ENCODE data around the gene KRT9.
"Not testable (repeated sequence)": the region's sequence is repeated elsewhere in the genome, so short reads cannot be mapped to it uniquely, and the experiment has no call there.

Gene KRT9

GRCh38 chr17:41576740-41577139 is 4.9 kb upstream of the KRT9 start:
- not testable (repeated sequence) for DNase-seq

GRCh38 chr17:41575336-41575735 is 3.5 kb upstream of the KRT9 start:
- DNase-seq, result no peak

GRCh38 chr17:41567317-41567716 is 4.5 kb downstream of the KRT9 start:
- no peak for DNase-seq

DNA sequence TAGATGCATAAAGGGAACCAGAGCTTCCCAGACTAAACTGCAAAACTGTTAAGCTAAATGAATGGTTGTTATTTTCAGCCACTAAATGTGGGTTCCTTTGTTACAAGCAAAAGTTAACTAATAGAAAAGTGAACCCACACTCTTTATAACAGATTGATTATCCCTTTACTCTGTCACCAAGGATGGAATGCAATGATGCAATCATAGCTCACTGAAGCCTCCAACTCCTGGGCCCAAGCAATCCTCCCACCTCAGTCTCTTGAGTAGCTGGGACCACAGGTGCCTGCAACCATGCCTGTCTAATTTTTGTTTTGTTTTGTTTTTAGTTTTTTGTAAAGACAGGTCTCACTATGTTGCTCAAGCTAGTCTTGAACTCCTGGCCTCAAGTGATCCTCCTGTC is 6.5 kb downstream of the KRT9 start:
- no peak for DNase-seq

DNA sequence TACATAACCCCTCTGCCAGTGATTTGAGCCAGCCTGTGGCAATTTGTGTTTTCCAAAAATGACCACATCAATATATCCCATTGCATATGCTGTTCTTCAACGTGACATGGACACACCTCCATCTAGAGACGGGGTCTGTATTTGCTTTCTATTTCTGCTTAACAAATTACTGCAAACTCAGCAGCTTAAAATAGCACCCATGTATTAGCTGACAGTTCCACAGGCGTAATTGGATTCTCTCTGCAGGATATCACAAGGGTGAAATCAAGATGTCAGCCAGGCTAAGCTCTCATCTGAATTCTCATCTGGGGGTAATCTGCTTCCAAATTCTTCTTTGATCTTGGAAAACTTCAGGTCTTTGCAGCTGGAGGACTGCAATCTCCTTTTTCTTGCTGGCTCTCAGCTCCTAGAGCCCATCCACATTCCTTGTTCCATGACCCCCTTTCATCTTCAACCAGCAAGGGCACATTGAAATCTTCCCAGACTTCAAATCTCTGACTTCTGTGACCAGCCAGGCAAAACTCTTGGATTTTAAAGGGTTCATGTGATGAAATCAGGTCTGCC is 8.2 kb downstream of the KRT9 start:
- DNase-seq, result no peak

- DNase-seq, result no peak
These were observed 10.3 kb downstream of the KRT9 start for GRCh38 chr17:41561554-41561953.

DNA sequence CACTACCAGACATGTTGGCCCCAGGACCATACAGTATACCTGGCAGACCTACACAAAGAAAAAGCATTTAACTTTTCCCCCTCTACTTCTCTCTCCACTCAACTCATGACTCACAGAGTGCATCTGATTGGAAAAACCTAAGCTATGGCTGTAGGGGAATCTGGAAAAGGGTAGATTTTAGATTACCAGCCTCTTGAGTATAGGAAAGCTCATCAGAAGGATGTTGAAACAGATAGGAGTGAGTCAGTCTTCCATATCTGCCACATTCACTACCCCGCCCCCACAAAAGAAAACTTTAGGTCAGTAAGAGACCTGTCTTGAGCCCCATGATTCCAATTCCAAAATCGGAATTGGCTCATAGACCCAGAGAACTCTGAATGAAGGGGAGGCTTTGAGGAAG is 12.3 kb downstream of the KRT9 start:
- DNase-seq, result no peak

DNA sequence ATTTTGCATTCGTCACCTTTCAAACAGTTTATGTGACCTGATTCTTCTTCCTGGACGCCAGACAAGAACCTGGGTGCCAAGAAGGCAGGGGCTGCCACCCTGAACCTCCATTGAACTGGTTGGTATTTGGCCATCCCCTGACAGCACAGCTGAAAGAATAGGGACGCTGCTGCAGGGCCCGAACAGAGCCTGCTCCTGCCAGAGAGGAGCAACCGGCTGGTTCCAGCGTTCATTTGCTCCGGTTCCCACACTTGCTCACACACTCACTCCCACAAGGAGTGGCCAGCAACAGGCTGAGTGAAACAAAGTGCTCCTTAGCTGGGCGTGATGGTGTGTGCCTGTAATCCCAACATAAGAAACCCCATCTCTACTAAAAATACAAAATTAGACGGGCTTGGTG is 14.9 kb downstream of the KRT9 start:
- no peak for DNase-seq

DNA sequence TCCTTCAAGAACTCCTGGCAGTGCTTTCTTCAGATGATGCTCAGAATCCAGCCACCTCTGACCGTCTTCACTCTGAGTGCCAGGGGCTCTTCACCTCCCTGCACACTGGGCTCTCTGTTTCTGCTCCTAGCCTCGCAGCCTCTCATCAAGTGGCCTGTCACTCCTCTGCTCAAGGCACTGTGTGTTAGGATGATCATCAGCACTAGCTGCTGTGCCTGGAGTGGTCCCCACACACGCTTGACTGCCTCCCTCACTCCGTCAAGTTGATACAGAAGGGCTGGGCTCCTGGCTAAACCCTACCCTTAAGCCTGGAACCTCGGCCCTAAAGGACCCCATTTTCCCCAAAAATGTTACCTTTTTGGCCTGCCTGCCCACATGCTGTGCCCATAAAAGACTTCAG is 15.6 kb downstream of the KRT9 start:
- no peak for DNase-seq

- DNase-seq, result no peak
These were observed 16.6 kb downstream of the KRT9 start for GRCh38 chr17:41555105-41555887.

DNA sequence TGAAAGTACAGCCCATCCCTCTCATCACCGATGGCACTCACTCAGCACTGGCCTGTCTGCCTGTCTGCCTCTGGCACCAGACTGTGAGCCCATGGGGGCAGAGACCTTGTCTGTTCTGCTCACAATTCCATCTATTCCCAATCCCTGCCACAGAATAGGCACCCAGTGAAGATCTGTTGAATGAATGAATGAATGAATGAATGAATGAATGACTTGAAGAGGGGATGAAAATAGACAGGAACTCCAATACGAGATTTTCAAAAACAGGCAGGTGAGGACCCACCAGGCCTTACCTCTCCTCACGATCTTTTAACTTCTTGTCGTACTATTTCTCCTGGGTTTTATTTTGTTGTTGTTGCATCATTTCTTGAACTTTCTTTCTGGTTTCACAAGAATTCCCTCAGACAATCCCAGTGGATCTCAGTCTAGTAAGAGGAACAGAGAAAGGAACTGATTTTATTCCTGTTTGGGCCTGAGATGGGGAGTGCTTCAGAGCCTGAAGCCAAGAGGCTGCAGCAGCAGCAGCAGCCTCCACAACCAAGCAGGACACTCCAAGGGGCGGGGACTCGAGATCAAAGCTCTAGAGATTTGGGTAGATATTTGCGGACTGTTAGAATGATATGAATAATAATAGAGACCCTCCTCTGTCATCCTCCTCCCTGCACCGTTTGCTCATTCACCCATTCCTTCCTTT is 17.7 kb downstream of the KRT9 start:
- DNase-seq, result no peak

- DNase-seq, result no peak
These were observed 18.7 kb downstream of the KRT9 start for GRCh38 chr17:41553176-41553575.

DNA sequence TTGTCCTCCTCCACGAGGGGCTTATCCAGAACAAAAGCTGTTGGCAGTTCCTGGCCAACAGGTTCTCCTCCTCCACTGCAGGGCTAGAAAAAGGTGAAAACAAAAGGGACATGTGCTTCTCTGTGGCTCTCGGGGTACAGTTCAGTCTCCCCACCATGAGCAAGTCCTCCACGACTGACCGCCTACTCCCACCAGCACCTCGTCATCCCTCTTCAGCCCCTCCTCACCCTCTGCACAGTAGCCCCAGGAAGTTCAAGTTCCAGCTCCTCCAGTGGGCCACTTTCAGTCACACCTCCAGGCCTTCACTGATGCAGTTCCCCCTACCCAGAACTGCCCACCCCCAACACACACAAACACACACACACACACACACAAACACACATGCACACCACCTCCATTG is 19.4 kb downstream of the KRT9 start:
- DNase-seq, result no peak

GRCh38 chr17:41551365-41551764 is 20.5 kb downstream of the KRT9 start:
- DNase-seq, result no peak

DNA sequence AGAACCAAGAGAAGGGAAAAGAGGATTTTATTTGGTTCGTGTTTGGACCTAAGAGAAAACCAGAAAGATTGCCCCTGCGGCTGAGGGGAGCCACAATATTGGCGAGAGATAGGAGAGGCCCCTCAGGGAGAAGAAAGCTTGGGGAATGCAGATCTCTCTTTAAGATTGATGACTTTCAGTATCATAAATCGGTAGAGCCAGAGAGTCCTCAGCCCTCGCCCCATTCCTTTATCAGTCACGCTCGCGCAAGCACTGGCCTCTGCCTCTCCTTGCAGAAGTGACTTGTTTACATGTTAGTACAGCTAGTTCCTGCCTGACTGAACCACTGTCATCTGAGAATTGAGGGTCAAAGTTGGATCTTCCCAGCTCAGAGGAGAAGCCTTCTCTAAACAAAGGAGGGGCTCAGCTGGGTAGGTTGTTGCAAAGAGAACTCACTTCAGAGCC is 22.2 kb downstream of the KRT9 start:
- DNase-seq, result no peak

DNA sequence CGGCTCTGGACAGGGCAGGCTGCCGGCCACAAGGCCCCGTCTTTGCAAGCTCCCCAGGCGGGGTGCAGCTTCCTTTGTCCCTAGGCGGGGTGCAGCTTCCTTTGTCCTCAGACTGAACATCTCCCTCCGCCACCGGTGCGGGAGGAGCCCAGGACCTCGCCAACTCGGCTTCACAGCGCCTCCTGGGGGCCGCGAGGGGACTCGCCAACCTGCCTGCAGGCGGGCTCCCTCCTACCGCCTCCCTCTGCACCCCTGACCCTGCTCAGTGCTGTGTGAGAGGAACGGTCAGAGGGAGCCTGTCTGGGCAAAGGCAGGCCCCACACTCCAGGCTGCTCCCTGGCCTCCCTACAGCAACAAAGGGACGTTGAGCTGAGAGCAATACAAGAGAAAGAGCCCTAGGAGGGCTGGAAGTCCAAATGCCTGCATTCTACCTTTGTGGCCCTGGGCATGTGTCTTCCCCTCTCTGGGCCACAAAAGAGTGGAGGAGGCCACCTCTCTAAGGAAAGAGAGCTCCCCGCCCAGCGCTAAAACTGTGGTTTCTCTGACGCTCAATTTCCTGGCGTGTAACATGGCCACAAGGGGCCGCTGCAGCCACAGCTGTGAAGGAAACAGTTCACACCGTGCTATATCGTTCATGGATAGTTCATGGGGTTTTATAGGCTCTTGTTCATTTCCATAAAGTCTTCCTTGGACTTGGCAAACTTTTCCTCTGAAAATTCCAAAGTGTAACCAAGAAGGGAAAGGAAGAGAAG is 22.8 kb downstream of the KRT9 start:
- DNase-seq, result peak; percentile 86

GRCh38 chr17:41547921-41548843 is 23.7 kb downstream of the KRT9 start:
- DNase-seq, result peak; percentile 70

DNA sequence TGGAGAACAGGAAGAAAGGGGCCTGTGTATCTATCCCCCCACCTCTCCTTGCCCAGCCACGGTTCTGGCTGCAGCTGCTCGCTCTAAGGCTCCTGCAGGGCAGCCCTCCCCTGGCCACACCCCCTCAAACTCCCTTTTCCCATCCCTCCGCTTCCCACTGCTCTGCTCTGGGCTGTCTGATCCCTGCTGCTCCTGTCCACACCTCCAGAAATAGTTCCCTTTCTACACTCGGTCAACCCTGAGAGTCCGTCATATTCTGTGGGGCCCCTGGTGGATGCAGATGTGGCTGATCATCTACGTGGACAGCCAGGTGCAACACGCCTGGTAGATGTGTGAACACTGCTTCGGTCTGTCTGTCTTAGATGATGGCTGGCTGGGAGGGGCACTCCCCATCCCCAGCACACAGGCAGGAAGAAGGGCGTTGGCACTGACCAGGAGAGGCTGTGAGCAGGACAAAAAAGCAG is 24.4 kb downstream of the KRT9 start:
- DNase-seq, result no peak

DNA sequence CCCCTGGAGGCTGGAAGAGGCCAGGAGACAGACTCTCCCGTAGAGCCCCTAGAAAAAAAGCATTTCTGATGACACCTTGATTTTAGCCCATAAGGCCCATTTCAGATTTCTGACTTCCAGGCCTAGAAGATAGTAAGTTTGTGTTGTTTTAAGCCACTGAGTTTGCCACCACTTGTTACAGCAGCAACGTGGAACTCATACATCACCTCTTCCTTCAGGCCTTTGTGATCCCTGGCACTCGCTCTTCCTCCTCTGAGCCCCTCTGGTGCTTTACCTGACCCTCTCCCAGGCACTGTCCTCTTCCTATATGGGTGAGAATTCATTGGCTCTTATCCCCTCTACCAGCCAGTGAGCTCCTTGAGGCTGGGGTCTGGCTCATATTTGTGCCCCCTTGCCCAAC is 25.0 kb downstream of the KRT9 start:
- DNase-seq, result no peak

DNA sequence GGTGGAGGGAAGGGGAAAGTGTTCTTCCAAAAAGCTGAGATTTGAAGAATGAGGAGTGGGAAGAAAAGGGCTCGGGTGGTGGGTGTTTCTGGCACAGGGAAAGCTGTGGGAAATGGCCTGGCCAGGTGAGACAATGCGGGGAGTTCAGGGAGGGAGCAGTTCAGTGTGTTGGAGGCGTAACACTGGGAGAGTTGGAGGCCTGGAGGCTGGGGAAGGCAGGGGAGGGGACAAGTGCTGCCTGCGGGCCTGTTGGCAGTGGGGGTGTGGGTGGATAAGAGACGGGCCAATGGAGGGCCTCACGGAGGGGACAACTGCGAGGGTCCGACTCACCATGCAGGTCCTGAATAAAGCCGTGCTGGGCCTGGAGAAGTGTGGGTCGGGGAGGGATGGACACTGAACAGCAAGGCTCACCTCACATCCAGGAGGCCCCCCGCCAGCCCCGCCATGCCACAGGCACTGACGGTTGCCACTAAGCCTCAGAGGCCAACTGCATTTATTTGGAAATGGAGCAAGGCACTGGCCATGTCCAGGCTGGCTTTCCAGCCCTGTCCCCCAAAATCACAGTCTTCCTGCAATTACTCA is 25.9 kb downstream of the KRT9 start:
- DNase-seq, result no peak

DNA sequence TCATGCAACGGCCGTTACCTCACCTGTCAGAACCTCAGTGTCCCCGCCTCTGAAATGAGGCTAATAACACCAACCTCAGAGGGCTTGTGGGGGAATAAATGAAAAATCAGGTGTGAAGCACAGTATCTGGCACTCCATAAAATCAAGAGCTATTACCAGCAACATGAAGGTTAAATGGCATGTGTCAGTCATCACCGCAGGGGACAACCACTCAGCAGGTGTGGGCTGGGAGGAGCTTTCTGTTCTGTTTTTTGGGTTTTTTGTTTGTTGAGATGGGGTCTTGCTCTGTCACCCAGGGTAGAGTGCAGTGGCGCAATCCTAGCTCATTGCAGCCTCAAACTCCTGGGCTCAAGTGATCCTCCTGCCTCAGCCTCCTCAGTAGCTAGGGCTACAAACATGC is 26.9 kb downstream of the KRT9 start:
- no peak for DNase-seq

DNA sequence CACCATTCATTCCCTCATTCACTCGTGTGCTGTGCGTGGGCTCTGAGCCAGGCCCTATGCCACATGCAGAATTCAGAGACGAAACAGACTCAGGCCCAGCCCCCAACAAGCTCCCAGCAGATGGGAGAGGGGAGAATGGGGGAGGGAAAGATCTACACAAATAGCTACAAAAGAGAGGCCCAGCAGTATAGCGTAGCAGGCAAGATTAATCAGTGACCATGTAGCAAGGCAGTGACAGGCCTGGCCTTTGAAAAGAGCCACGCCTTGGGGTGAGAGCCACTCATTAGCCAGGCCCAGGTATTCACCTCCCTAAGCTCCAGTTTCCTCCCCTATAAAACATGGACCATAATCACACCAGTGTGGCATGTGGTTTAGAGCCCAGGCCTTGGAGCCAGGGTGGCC is 27.4 kb downstream of the KRT9 start:
- DNase-seq, result no peak

All from activated CD4-positive, alpha-beta T cell treated with anti-CD3 and anti-CD28 coated beads, Interleukin-2, Interleukin-6, amounts not matched to agents 100 ng/mL and 50 ng/mL, durations not matched to agents 16 hours and 8 hours (primary cell).